K562 (cell line): ENCODE results near the gene FBXW9. TPM values are rescaled to one million over a fixed set of nuclear protein-coding genes. Genes with fewer than 3 reads are reported as not detected.

Experiments
- ATAC-seq: fragments of 200-7000 bp; cut with Tn5 transposase; 3 replicates; pipeline ENCODE4 v1.9.1; 2020; ENCODE audit warnings: moderate library complexity
- BruUV-seq: library from RNA; stranded (reverse); fragments of 400-500 nt; replicated peaks from 2 replicates; lab custom pipeline; 2021; lab: Mats Ljungman, UMichigan
- CTCF ChIA-PET: fragments of 300-600 bp; formaldehyde crosslinking; extraction: SDS; loops from one replicate; lab custom pipeline; 2021; ENCODE audit warnings: low intra/inter-chr PET ratio; lab: Yijun Ruan, JAX
- POLR2A ChIA-PET: fragments of 300-600, 350-650 bp; sonication (Branson Sonifier 250); formaldehyde crosslinking; extraction: SDS; loops from one replicate; lab custom pipeline; 2021; ENCODE audit warnings: antibody characterized with exemption, inconsistent platforms; lab: Yijun Ruan, JAX
- DNase-seq, 4 experiments: peaks; one replicate each; pipeline versions ENCODE4 v3.0.0 to v3.0.0-alpha.2; 2011 to 2018; ENCODE audit warnings: low spot score in 3 of 4, mixed read lengths in 3 of 4; ENCODE audit errors: extremely low read depth in 1 of 4
- FAIRE-seq: peaks from 2 replicates; lab custom pipeline; 2011; peaks lifted over from hg19 to GRCh38; lab: Jason Lieb, UNC
- H2AFZ ChIP-seq: 2 replicates; pipeline ENCODE4 v1.6.0; 2011; ENCODE audit warnings: low read depth, low read length, control low read depth, inconsistent platforms
- H3K27ac ChIP-seq: fragments of 200-600 bp; 3 replicates; pipeline ENCODE4 v1.8.0; 2011; ENCODE audit warnings: low read depth, mild to moderate bottlenecking, control low read depth, inconsistent platforms, low read length, moderate library complexity, mixed read lengths; ENCODE audit errors: extremely low read depth
- H3K27me3 ChIP-seq, 2 experiments: fragments of 300-600 bp in 1 of 2; 2 replicates in 1 of 2; 3 replicates in 1 of 2; pipeline versions ENCODE4 v1.6.0 to v1.8.0; 2011; ENCODE audit warnings: inconsistent platforms in 2 of 2, low read length in 2 of 2, mild to moderate bottlenecking in 1 of 2, mixed read lengths in 1 of 2, moderate library complexity in 1 of 2; ENCODE audit not compliant: control insufficient read depth in 2 of 2, insufficient read depth in 2 of 2
- H3K36me3 ChIP-seq: fragments of 300-600 bp; 3 replicates; pipeline ENCODE4 v1.8.0; 2011; ENCODE audit warnings: mild to moderate bottlenecking, low read length, inconsistent platforms; ENCODE audit not compliant: control insufficient read depth, insufficient read depth
- H3K4me1 ChIP-seq, 2 experiments: fragments of 200-600 bp in 1 of 2; replicated peaks in 1 of 2; 2 replicates in 1 of 2; 3 replicates in 1 of 2; pipeline versions ENCODE4 v1.5.1 to v1.8.0; 2011; ENCODE audit warnings: inconsistent platforms in 2 of 2, low read length in 2 of 2, mild to moderate bottlenecking in 1 of 2, mixed read lengths in 1 of 2, moderate library complexity in 1 of 2; ENCODE audit not compliant: control insufficient read depth in 2 of 2, insufficient read depth in 2 of 2
- H3K4me2 ChIP-seq: 2 replicates; pipeline ENCODE4 v1.6.1; 2011; ENCODE audit warnings: low read length, control low read depth, inconsistent platforms, mixed read lengths; ENCODE audit not compliant: insufficient read depth
- H3K4me3 ChIP-seq: fragments of 200-600 bp; sonication (generic), shearing (Covaris generic); 2 replicates; pipeline ENCODE4 v1.5.1; 2016; ENCODE audit warnings: control low read depth, inconsistent platforms
- H3K79me2 ChIP-seq: fragments of 200-600 bp; 3 replicates; pipeline ENCODE4 v1.8.0; 2011; ENCODE audit warnings: low read length, inconsistent platforms; ENCODE audit not compliant: control insufficient read depth, insufficient read depth
- H3K9ac ChIP-seq, 2 experiments: 2 replicates each; pipeline versions ENCODE4 v1.6.0 to v1.6.1; 2011; ENCODE audit warnings: low read depth in 2 of 2, low read length in 2 of 2, control low read depth in 1 of 2, inconsistent platforms in 1 of 2, mild to moderate bottlenecking in 1 of 2, mixed read lengths in 1 of 2; ENCODE audit not compliant: insufficient read depth in 1 of 2
- H3K9me1 ChIP-seq: one replicate; pipeline ENCODE4 v1.6.0; 2011; ENCODE audit warnings: inconsistent platforms, mild to moderate bottlenecking, low read length, moderate library complexity; ENCODE audit not compliant: control insufficient read depth, insufficient read depth
- H3K9me3 ChIP-seq: replicated peaks from 2 replicates; pipeline ENCODE4 v1.5.1; 2011; ENCODE audit warnings: low read depth, low read length, inconsistent platforms; ENCODE audit not compliant: control insufficient read depth, insufficient read depth
- H4K20me1 ChIP-seq: replicated peaks from 2 replicates; pipeline ENCODE4 v1.6.1; 2011; ENCODE audit warnings: low read length, inconsistent platforms, mixed read lengths; ENCODE audit not compliant: control insufficient read depth, insufficient read depth
- GABPB2 ChIP-seq: fragments of 250-450 bp; sonication (Bioruptor Pico); conservative IDR thresholded peaks from 2 replicates; pipeline ENCODE4 v1.5.1; 2021; ENCODE audit warnings: mild to moderate bottlenecking
- KHSRP ChIP-seq: fragments of 450-650 bp; IDR thresholded peaks from 2 replicates; pipeline ENCODE4 v1.6.1; 2017
- MCM2 ChIP-seq: fragments of 450-650 bp; IDR thresholded peaks from 2 replicates; pipeline ENCODE4 v1.6.1; 2017; ENCODE audit warnings: low read depth, mild to moderate bottlenecking
- NR1H2 ChIP-seq: sonication (generic); formaldehyde crosslinking; IDR thresholded peaks from 2 replicates; pipeline ENCODE4 v1.4.0; 2020; ENCODE audit warnings: mild to moderate bottlenecking, missing genetic modification reagents
- POLR2H ChIP-seq: IDR thresholded peaks from 2 replicates; pipeline ENCODE4 v1.6.1; 2016; ENCODE audit warnings: missing genetic modification characterization, low read depth, mild to moderate bottlenecking, control low read depth, missing compliant biosample characterization, moderate library complexity
- POLR3A ChIP-seq: IDR thresholded peaks from 2 replicates; pipeline ENCODE4 v1.6.1; 2011; ENCODE audit warnings: borderline replicate concordance, mild to moderate bottlenecking, moderate library complexity; ENCODE audit not compliant: insufficient read length, insufficient read depth; ENCODE audit errors: extremely low read depth
- RBBP5 ChIP-seq: fragments of 200-600 bp; sonication (generic); IDR thresholded peaks from 2 replicates; pipeline ENCODE4 v1.6.1; 2012; ENCODE audit warnings: borderline replicate concordance, mild to moderate bottlenecking, low read length, control low read depth, inconsistent platforms; ENCODE audit not compliant: insufficient read depth, poor library complexity, severe bottlenecking
- SETDB1 ChIP-seq: IDR thresholded peaks from one replicate; pipeline ENCODE4 v1.6.1; 2012; ENCODE audit warnings: low read length, control low read depth, inconsistent platforms
- SRSF3 ChIP-seq: fragments of 200-400 bp; formaldehyde crosslinking; IDR thresholded peaks from 2 replicates; pipeline ENCODE4 v1.6.1; 2016; ENCODE audit warnings: mild to moderate bottlenecking, low read length, moderate library complexity; ENCODE audit not compliant: insufficient read depth
- ZNF436 ChIP-seq: fragments of 250-450, 450-650 bp; sonication (Bioruptor Pico); formaldehyde crosslinking; IDR thresholded peaks from 2 replicates; pipeline ENCODE4 v1.7.0; 2020; ENCODE audit warnings: mild to moderate bottlenecking
- ZNF584 ChIP-seq: fragments of 200-800 bp; sonication (Bioruptor generic); IDR thresholded peaks from 2 replicates; pipeline ENCODE4 v1.6.1; 2016; ENCODE audit warnings: low read depth, mild to moderate bottlenecking, missing genetic modification characterization, missing compliant biosample characterization
- ZNF717 ChIP-seq: fragments of 250-450 bp; sonication (Bioruptor Pico); IDR thresholded peaks from 2 replicates; pipeline ENCODE4 v1.5.0; 2021
- WGBS: fragments of 100-300 bp; shearing (Covaris generic); methylation state at CpG from one replicate; pipeline ENCODE4 v1.1.6; 2016; ENCODE audit warnings: low coverage, mixed read lengths; ENCODE audit not compliant: insufficient coverage; ENCODE audit errors: missing lambda C conversion rate; 5-methylcytosine and 5-hydroxymethylcytosine counted together
- in situ Hi-C: fragments of 300-500 bp; cut with MboI; formaldehyde crosslinking; loops from 4 replicates; pipeline ENCODE4 v1.15.0; 2018; ENCODE audit warnings: inconsistent platforms, mixed read lengths
- intact Hi-C: fragments of 100-400 bp; cut with micrococcal nuclease; formaldehyde crosslinking; loops from 2 replicates; pipeline ENCODE4 v1.14.2; 2022
- polyA plus RNA-seq, 8 experiments: library from polyadenylated mRNA; depleted of rRNA in 4 of 8; stranded (reverse) in 5 of 8; unstranded in 3 of 8; fragments of >200 nt; fragmentation: Nextera tagmentation in 2 of 8; fragmentation: Illumina TruSeq in 1 of 8; extraction: Ambion mirVana in 2 of 8; extraction: Trizol in 1 of 8; gene quantifications; 2 replicates each; pipeline versions ENCODE4 v1.2.1 to v1.2.3, GENCODE V29; 2011 to 2014; ENCODE audit warnings: inconsistent platforms in 1 of 8, missing spikeins in 1 of 8
- total RNA-seq, 7 experiments: library from RNA; depleted of rRNA in 6 of 7; stranded (reverse); fragments of >200 nt in 6 of 7; fragmentation: Illumina TruSeq in 2 of 7; extraction: Trizol in 2 of 7; gene quantifications; 2 replicates each; pipeline versions ENCODE4 v1.2.1 to v1.2.3, GENCODE V29; 2011 to 2021; ENCODE audit warnings: low replicate concordance in 1 of 7
- TF ChIP-seq, protein P1 (sequence below): sonication (generic); formaldehyde crosslinking; IDR thresholded peaks from 2 replicates; pipeline ENCODE4 v1.9.0; 2022; ENCODE audit warnings: mild to moderate bottlenecking, missing genetic modification reagents
- TF ChIP-seq, protein P2 (sequence below): fragments of 450-650 bp; IDR thresholded peaks from 2 replicates; pipeline ENCODE4 v1.6.1; 2016
- TF ChIP-seq, protein P3 (sequence below): sonication (generic); formaldehyde crosslinking; IDR thresholded peaks from 2 replicates; pipeline ENCODE4 v1.8.0; 2022; ENCODE audit warnings: mild to moderate bottlenecking, missing genetic modification reagents
- TF ChIP-seq, protein P4 (sequence below): sonication (generic); formaldehyde crosslinking; IDR thresholded peaks from 2 replicates; pipeline ENCODE4 v1.8.0; 2023; ENCODE audit warnings: mild to moderate bottlenecking, missing genetic modification reagents

Gene FBXW9
- total and polyA plus RNA-seq, 9 of the 15 experiments (the other 6 are each of a cell fraction or from before 2014, with no cell fraction given): 0.23 to 21.7 (median 6.2) TPM

DNA sequence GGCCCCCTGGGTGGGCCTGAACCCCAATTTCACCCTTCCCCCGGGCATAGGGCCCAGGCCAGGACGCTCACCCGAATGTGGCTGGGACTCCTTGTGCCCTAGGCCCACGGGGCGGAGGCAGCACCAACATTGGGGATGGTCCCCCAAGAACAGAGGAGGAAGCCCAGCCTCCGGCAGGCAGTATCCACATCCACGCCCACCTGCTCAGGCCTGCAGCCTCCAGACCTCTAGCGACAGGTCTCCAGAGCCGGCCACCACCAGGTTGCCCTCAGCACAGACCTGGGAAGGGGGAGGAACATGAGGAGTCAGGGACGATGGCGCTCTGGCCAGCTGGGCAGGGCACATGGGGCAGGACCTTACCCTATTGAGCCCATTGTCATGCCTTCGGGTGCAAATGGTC, 7.4 kb downstream of the FBXW9 start:
- in situ Hi-C loops: no loop called here
- no TSS peak for BruUV-seq
- ATAC-seq: no peak
- CTCF ChIA-PET: no interaction called here
- H3K9me3 ChIP-seq: no peaks in the 10 kb centered on the region
- peaks cover 0 to 32% of the 10 kb centered on the region in 2 experiments; a peak in 2 of 5 replicates for H3K4me1 ChIP-seq
- H3K36me3 ChIP-seq: peaks cover 41% of the 10 kb centered on the region; the same call in 2 of the 3 replicates
- no peak for FAIRE-seq
- DNase-seq: no peak
- H3K9ac ChIP-seq: no peak overlapping the region
- POLR2A ChIA-PET: interaction anchor here (1.1 kb wide), 2 partner anchors 9 to 25 kb away, joined by 3 to 5 read pairs; no protein-coding TSS in a partner anchor
- no peak overlapping the region for H3K4me3 ChIP-seq
- 87% methylated on average over 10 of the region's 12 CpGs for WGBS
- intact Hi-C loops: no loop called here
- no peak overlapping the region for H3K27ac ChIP-seq
- H3K79me2 ChIP-seq: no peaks in the 10 kb centered on the region
- H4K20me1 ChIP-seq: no peaks in the 10 kb centered on the region
- no peak overlapping the region for H3K4me2 ChIP-seq
- no peak overlapping the region for H2AFZ ChIP-seq
- H3K27me3 ChIP-seq: no peaks in the 10 kb centered on the region
- H3K9me1 ChIP-seq: no peaks in the 10 kb centered on the region
- TF ChIP-seq, protein P1, sequence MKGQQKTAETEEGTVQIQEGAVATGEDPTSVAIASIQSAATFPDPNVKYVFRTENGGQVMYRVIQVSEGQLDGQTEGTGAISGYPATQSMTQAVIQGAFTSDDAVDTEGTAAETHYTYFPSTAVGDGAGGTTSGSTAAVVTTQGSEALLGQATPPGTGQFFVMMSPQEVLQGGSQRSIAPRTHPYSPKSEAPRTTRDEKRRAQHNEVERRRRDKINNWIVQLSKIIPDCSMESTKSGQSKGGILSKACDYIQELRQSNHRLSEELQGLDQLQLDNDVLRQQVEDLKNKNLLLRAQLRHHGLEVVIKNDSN (CRISPR knock-in tag): no peak
- TF ChIP-seq ZNF717 (CRISPR knock-in tag) (no peak), GABPB2 (CRISPR knock-in tag) (no peak), ZNF436 (CRISPR knock-in tag) (no peak), KHSRP (no peak), NR1H2 (CRISPR knock-in tag) (no peak), ZNF584 (CRISPR knock-in tag) (no peak), SETDB1 (no peak), SRSF3 (no peak), MCM2 (no peak), POLR3A (no peak), POLR2H (tag) (no peak), RBBP5 (no peak)
- TF ChIP-seq, protein P2, sequence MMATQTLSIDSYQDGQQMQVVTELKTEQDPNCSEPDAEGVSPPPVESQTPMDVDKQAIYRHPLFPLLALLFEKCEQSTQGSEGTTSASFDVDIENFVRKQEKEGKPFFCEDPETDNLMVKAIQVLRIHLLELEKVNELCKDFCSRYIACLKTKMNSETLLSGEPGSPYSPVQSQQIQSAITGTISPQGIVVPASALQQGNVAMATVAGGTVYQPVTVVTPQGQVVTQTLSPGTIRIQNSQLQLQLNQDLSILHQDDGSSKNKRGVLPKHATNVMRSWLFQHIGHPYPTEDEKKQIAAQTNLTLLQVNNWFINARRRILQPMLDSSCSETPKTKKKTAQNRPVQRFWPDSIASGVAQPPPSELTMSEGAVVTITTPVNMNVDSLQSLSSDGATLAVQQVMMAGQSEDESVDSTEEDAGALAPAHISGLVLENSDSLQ: no peak
- TF ChIP-seq, protein P3, sequence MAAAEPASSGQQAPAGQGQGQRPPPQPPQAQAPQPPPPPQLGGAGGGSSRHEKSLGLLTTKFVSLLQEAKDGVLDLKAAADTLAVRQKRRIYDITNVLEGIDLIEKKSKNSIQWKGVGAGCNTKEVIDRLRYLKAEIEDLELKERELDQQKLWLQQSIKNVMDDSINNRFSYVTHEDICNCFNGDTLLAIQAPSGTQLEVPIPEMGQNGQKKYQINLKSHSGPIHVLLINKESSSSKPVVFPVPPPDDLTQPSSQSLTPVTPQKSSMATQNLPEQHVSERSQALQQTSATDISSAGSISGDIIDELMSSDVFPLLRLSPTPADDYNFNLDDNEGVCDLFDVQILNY (CRISPR knock-in tag): no peak
- TF ChIP-seq, protein P4, sequence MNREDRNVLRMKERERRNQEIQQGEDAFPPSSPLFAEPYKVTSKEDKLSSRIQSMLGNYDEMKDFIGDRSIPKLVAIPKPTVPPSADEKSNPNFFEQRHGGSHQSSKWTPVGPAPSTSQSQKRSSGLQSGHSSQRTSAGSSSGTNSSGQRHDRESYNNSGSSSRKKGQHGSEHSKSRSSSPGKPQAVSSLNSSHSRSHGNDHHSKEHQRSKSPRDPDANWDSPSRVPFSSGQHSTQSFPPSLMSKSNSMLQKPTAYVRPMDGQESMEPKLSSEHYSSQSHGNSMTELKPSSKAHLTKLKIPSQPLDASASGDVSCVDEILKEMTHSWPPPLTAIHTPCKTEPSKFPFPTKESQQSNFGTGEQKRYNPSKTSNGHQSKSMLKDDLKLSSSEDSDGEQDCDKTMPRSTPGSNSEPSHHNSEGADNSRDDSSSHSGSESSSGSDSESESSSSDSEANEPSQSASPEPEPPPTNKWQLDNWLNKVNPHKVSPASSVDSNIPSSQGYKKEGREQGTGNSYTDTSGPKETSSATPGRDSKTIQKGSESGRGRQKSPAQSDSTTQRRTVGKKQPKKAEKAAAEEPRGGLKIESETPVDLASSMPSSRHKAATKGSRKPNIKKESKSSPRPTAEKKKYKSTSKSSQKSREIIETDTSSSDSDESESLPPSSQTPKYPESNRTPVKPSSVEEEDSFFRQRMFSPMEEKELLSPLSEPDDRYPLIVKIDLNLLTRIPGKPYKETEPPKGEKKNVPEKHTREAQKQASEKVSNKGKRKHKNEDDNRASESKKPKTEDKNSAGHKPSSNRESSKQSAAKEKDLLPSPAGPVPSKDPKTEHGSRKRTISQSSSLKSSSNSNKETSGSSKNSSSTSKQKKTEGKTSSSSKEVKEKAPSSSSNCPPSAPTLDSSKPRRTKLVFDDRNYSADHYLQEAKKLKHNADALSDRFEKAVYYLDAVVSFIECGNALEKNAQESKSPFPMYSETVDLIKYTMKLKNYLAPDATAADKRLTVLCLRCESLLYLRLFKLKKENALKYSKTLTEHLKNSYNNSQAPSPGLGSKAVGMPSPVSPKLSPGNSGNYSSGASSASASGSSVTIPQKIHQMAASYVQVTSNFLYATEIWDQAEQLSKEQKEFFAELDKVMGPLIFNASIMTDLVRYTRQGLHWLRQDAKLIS (CRISPR knock-in tag): no peak
